ENCODE results near the gene FHIT. TPM values are rescaled to one million over a fixed set of nuclear protein-coding genes. Genes with fewer than 3 reads are reported as not detected.

The FHIT gene
- total and polyA plus RNA-seq, 4 donors: 2.6 to 21.3 (median 8.7) TPM

GRCh38 chr3:61032991-61033390 is 218.3 kb downstream of the FHIT start:
- Histone ChIP-seq H3K4me1 (ENCODE audit: control insufficient read depth in 5 of 5, insufficient read depth in 5 of 5, low read length in 5 of 5) (no peaks in the 10 kb centered on the region), H3K4me3 (no peak overlapping the region), H3K27ac (ENCODE audit: low read depth in 1 of 2, low read length in 1 of 2) (no peak overlapping the region), H3K9me3 (ENCODE audit: control insufficient read depth in 4 of 4, insufficient read depth in 3 of 4, low read length in 3 of 4) (no peaks in the 10 kb centered on the region), H3K9ac (ENCODE audit: insufficient read depth in 1 of 2, low read length in 2 of 2) (no peak overlapping the region), H3K36me3 (ENCODE audit: control insufficient read depth in 4 of 4, insufficient read depth in 4 of 4, low read length in 4 of 4) (no peaks in the 10 kb centered on the region), H3K27me3 (ENCODE audit: control insufficient read depth in 3 of 3, insufficient read depth in 3 of 3, low read length in 2 of 3) (no peaks in the 10 kb centered on the region)
- DNase-seq: no peak
- no peak for TF ChIP-seq CTCF (IDR thresholded peaks at IDR 0.05; ENCODE audit: control extremely low read depth, extremely low read depth)
- ATAC-seq (ENCODE audit: insufficient read depth, low FRiP score): no peak
- 81 to 87% methylated on average over 5 of the region's 5 CpGs for WGBS, 2 donors

DNA sequence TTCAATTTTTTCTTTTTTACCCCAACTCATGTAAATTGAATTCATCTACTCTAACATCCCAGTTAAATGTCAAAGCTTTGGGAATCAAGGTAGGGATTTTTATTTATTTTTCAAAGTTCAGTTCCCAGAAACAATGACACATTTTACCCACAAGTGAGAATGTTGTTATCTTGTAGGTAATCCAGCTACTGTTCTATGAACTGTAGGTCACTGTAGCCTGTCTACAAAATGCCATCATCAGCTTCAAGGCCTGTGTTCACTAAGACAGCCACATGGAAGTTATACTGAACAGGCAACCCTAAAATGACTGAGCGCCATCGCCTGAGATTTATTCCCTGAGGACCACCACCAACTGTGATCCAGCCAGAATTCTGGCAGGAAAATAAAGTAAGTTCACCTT is 219.7 kb downstream of the FHIT start:
- H3K27me3 ChIP-seq (ENCODE audit: control insufficient read depth in 3 of 3, insufficient read depth in 3 of 3, low read length in 2 of 3): no peaks in the 10 kb centered on the region
- H3K4me3 ChIP-seq: no peak overlapping the region
- no peak for DNase-seq
- no peaks in the 10 kb centered on the region for H3K4me1 ChIP-seq (ENCODE audit: control insufficient read depth in 5 of 5, insufficient read depth in 5 of 5, low read length in 5 of 5)
- no peak overlapping the region for H3K27ac ChIP-seq (ENCODE audit: low read depth in 1 of 2, low read length in 1 of 2)
- H3K9ac ChIP-seq (ENCODE audit: insufficient read depth in 1 of 2, low read length in 2 of 2): no peak overlapping the region
- WGBS, 2 donors: 96 to 98% methylated on average over 2 of the region's 2 CpGs
- no peaks in the 10 kb centered on the region for H3K9me3 ChIP-seq (ENCODE audit: control insufficient read depth in 4 of 4, insufficient read depth in 3 of 4, low read length in 3 of 4)
- ATAC-seq (ENCODE audit: insufficient read depth, low FRiP score): no peak
- no peaks in the 10 kb centered on the region for H3K36me3 ChIP-seq (ENCODE audit: control insufficient read depth in 4 of 4, insufficient read depth in 4 of 4, low read length in 4 of 4)
- no peak for TF ChIP-seq CTCF (IDR thresholded peaks at IDR 0.05; ENCODE audit: control extremely low read depth, extremely low read depth)

DNA sequence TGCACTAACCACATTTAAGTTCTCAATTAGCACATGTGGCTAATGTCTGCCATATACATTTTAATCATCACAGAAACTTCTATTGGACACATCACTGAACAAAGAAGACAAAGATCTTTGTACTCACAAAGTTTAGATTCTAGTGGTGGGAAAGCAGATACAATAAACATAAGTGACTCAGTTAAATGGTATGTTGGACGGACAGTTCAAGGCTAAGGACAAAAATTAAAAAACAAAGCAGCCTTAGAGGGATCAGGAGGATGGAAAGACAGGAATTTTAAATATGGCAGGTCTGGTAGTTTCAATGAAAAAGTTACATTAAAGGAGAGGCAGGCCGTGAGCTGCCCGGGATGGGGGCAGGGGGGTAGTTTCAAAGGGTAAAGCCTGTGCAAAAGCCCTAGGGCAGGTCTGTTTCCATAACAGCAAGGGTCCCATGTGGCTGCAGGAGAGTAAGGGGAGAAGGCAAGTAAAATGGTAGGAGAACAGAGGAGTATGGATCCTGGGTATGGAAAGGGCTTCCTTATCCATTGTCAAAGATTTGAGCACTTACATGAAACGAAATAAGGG is 220.7 kb downstream of the FHIT start:
- 83 to 94% methylated on average over 4 of the region's 4 CpGs for WGBS, 2 donors
- Histone ChIP-seq H3K9ac (ENCODE audit: insufficient read depth in 1 of 2, low read length in 2 of 2) (no peak overlapping the region), H3K27ac (ENCODE audit: low read depth in 1 of 2, low read length in 1 of 2) (no peak overlapping the region), H3K27me3 (ENCODE audit: control insufficient read depth in 3 of 3, insufficient read depth in 3 of 3, low read length in 2 of 3) (no peaks in the 10 kb centered on the region), H3K9me3 (ENCODE audit: control insufficient read depth in 4 of 4, insufficient read depth in 3 of 4, low read length in 3 of 4) (no peaks in the 10 kb centered on the region), H3K4me1 (ENCODE audit: control insufficient read depth in 5 of 5, insufficient read depth in 5 of 5, low read length in 5 of 5) (no peaks in the 10 kb centered on the region), H3K4me3 (no peak overlapping the region), H3K36me3 (ENCODE audit: control insufficient read depth in 4 of 4, insufficient read depth in 4 of 4, low read length in 4 of 4) (no peaks in the 10 kb centered on the region)
- no peak for ATAC-seq (ENCODE audit: insufficient read depth, low FRiP score)
- DNase-seq: no peak
- no peak for TF ChIP-seq CTCF (IDR thresholded peaks at IDR 0.05; ENCODE audit: control extremely low read depth, extremely low read depth)

DNA sequence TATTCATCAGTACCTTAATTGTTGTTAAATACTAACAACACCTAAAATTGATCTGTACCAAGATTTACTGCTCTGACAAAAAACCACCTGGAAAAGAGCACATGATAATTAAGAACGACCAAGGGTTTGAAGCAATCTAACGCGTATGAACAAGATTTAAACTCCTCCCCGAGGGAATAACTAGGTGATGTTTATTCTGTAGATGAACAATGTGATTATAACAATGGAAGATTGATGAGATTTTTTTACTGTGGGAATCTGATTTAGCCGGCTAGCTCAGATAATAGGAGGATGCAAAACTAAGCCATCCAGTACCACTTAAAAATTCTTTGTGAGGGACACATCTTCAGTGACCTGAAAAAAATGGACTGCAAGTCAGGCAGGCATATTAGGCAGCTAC is 222.1 kb downstream of the FHIT start:
- no peak for DNase-seq
- Histone ChIP-seq H3K27me3 (ENCODE audit: control insufficient read depth in 3 of 3, insufficient read depth in 3 of 3, low read length in 2 of 3) (no peaks in the 10 kb centered on the region), H3K9ac (ENCODE audit: insufficient read depth in 1 of 2, low read length in 2 of 2) (no peak overlapping the region), H3K27ac (ENCODE audit: low read depth in 1 of 2, low read length in 1 of 2) (no peak overlapping the region), H3K4me3 (no peak overlapping the region), H3K36me3 (ENCODE audit: control insufficient read depth in 4 of 4, insufficient read depth in 4 of 4, low read length in 4 of 4) (no peaks in the 10 kb centered on the region), H3K9me3 (ENCODE audit: control insufficient read depth in 4 of 4, insufficient read depth in 3 of 4, low read length in 3 of 4) (no peaks in the 10 kb centered on the region), H3K4me1 (ENCODE audit: control insufficient read depth in 5 of 5, insufficient read depth in 5 of 5, low read length in 5 of 5) (no peaks in the 10 kb centered on the region)
- no peak for ATAC-seq (ENCODE audit: insufficient read depth, low FRiP score)
- TF ChIP-seq CTCF (IDR thresholded peaks at IDR 0.05; ENCODE audit: control extremely low read depth, extremely low read depth): no peak
- WGBS, 2 donors: 75 to 79% methylated on average over 5 of the region's 5 CpGs

All from lung (tissue), 12 donors.